ENCODE measurements around the gene PLCG2.

The PLCG2 gene

DNA sequence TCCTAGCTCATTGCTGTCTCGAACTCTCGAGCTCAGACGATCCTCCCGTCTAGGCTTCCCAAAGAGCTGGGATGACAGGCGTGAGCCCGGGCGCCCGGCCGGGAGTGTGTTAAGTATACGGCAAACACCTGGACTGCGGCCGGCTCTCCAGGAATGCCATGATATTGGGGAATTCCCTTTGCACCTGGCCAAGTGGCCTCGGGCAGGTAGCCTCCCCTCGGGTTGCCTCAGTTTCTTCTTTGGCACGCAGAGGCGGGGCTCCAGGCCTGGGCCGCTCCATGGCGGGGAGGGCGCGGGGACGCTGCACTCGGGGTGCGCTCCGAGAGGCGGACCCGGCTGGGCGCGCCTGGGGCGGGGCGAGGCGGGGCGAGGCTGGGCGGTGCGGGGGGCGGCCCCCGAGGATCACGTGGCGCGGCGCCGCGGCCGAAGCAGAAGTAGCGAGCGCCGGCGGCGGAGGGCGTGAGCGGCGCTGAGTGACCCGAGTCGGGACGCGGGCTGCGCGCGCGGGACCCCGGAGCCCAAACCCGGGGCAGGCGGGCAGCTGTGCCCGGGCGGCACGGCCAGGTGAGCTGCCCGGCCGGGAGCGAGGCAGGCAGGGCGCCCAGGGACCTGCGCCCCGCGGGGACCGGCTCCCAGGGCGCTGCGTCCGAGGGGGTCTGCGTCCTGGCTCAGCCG is at the start of gene PLCG2:
Gene PLCG2, plus strand, starts transcription at position 431 of the 675 bp plus-strand sequence. CDS start 6,699 bp downstream, outside the sequence.
- TF ChIP-seq, protein P1, sequence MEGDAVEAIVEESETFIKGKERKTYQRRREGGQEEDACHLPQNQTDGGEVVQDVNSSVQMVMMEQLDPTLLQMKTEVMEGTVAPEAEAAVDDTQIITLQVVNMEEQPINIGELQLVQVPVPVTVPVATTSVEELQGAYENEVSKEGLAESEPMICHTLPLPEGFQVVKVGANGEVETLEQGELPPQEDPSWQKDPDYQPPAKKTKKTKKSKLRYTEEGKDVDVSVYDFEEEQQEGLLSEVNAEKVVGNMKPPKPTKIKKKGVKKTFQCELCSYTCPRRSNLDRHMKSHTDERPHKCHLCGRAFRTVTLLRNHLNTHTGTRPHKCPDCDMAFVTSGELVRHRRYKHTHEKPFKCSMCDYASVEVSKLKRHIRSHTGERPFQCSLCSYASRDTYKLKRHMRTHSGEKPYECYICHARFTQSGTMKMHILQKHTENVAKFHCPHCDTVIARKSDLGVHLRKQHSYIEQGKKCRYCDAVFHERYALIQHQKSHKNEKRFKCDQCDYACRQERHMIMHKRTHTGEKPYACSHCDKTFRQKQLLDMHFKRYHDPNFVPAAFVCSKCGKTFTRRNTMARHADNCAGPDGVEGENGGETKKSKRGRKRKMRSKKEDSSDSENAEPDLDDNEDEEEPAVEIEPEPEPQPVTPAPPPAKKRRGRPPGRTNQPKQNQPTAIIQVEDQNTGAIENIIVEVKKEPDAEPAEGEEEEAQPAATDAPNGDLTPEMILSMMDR (IDR thresholded peaks at IDR 0.05; ENCODE audit: insufficient read depth, low read length, missing control alignments) = no peak
- H3K4me3 ChIP-seq (ENCODE audit: low read depth, low read length) = peak within 1 kb of the TSS; percentile 39
- POLR2A ChIA-PET = no interaction called here
- no peak for DNase-seq (ENCODE audit: low read depth, low spot score)
- CTCF ChIA-PET = no interaction called here

GRCh38 chr16:81729451-81729850 is 49.6 kb upstream of the PLCG2 start:
- TF ChIP-seq, protein P1 (IDR thresholded peaks at IDR 0.05; ENCODE audit: insufficient read depth, low read length, missing control alignments) = no peak
- CTCF ChIA-PET = interaction anchor here (1.0 to 3.0 kb wide), 11 partner anchors 10 to 524 kb away, joined by 3 to 21 read pairs (median 6); no protein-coding TSS in a partner anchor
- POLR2A ChIA-PET = no interaction called here
- no peak overlapping the region for H3K4me3 ChIP-seq (ENCODE audit: low read depth, low read length)
- DNase-seq (ENCODE audit: low read depth, low spot score) = no peak

GRCh38 chr16:81730090-81731051 is 48.7 kb upstream of the PLCG2 start:
- CTCF ChIA-PET = interaction anchor here (1.0 to 3.0 kb wide), 11 partner anchors 9 to 525 kb away, joined by 3 to 21 read pairs (median 6); no protein-coding TSS in a partner anchor
- H3K4me3 ChIP-seq (ENCODE audit: low read depth, low read length) = peak overlapping the region; percentile 58
- DNase-seq (ENCODE audit: low read depth, low spot score) = peak; percentile 3
- TF ChIP-seq, protein P1 (IDR thresholded peaks at IDR 0.05; ENCODE audit: insufficient read depth, low read length, missing control alignments) = peak; percentile 66
- POLR2A ChIA-PET = interaction anchor here (0.5 kb wide), 1 partner anchor 1115 kb away, joined by 5 read pairs; no protein-coding TSS in a partner anchor

DNA sequence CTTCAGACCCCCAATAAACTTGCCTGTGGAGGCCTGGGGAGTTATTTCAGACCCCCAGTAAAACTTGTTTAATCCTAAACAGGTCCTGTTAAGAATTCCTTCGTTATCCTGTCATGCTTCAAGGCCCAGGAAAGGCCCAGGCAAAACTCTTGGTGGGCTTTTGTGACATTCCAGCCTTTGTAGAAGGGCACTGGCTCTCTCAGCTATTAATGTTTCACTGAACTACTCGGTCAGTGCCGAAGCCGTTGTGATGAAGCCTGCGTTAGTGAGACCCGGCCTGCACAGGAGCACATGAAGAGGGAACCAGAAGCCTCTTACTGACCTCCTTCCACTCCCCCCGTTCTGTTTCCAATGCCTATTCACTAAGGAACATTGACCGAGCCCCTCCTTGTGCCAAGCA is 47.4 kb upstream of the PLCG2 start:
- ChIA-PET POLR2A (no interaction called here), CTCF (interaction anchor here (3.0 kb wide), 1 partner anchor 328 kb away, joined by 16 read pairs; no protein-coding TSS in a partner anchor)
- no peak overlapping the region for H3K4me3 ChIP-seq (ENCODE audit: low read depth, low read length)
- no peak for DNase-seq (ENCODE audit: low read depth, low spot score)
- TF ChIP-seq, protein P1 (IDR thresholded peaks at IDR 0.05; ENCODE audit: insufficient read depth, low read length, missing control alignments) = no peak

DNA sequence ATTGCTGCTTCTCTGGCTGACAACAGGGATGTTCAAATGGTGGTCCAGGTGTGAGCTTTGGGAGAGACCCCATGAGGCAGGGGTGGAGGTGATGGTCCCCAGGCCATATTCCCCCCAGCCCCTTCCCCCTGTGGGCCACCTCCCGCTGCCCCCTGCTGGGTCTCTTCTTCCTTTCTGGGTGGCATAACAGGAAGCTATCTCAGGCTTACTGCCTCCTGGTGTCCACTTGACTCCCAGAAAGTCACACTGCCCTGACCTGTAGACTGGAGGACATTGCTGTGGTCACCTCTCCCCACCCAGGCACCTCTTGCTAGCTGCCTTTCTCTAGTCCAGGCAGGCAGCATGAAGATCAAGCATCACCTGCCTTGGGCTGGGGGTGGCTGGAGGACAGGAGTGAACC is 46.4 kb upstream of the PLCG2 start:
- ChIA-PET POLR2A (no interaction called here), CTCF (interaction anchor here (0.7 to 0.8 kb wide), 2 partner anchors 328 to 332 kb away, joined by 3 read pairs; no protein-coding TSS in a partner anchor)
- DNase-seq (ENCODE audit: low read depth, low spot score) = no peak
- TF ChIP-seq, protein P1 (IDR thresholded peaks at IDR 0.05; ENCODE audit: insufficient read depth, low read length, missing control alignments) = no peak
- no peak overlapping the region for H3K4me3 ChIP-seq (ENCODE audit: low read depth, low read length)

Data from AG04449 (cell line).